B cell (primary cell): ENCODE data around the gene IL22RA1. TPM values are rescaled to one million over a fixed set of nuclear protein-coding genes. Genes with fewer than 3 reads are reported as not detected.

ENCODE experiments used
- ATAC-seq: fragments of 200-7000 bp; cut with Tn5 transposase; one replicate; pipeline ENCODE4 v1.10.0; 2021; ENCODE audit warnings: low read depth, mild to moderate bottlenecking, moderate number of reproducible peaks, moderate library complexity
- CTCF ChIA-PET: fragments of 350-600 bp; sonication (Branson Sonifier 250); formaldehyde crosslinking; loops from one replicate; lab custom pipeline; 2021; ENCODE audit warnings: antibody characterized with exemption, inconsistent platforms; lab: Charles Lee
- POLR2A ChIA-PET: fragments of 350-600 bp; sonication (Branson Sonifier 250); formaldehyde crosslinking; loops from one replicate; lab custom pipeline; 2021; ENCODE audit warnings: antibody characterized with exemption; lab: Charles Lee
- DNase-seq: peaks from one replicate; pipeline ENCODE4 v3.0.0; 2013
- H2AFZ ChIP-seq: 2 replicates; pipeline ENCODE4 v1.6.1; 2012; ENCODE audit warnings: mild to moderate bottlenecking, low read depth, low read length; ENCODE audit not compliant: insufficient read depth, poor library complexity, severe bottlenecking
- H3K27ac ChIP-seq, 2 donors: 1 replicate in 1 of 2; 2 replicates in 1 of 2; pipeline ENCODE4 v1.5.1; 2012 to 2013; ENCODE audit warnings: low read length in 2 of 2, mild to moderate bottlenecking in 2 of 2, moderate library complexity in 1 of 2
- H3K27me3 ChIP-seq, 4 experiments: fragments of 200-600 bp in 1 of 4; sonication (generic) in 1 of 4; replicated peaks in 1 of 4; 1 replicate in 2 of 4; 2 replicates in 2 of 4; pipeline versions ENCODE4 v1.6.1 to v1.7.0; 2013 to 2016; ENCODE audit warnings: low read length in 3 of 4, mild to moderate bottlenecking in 2 of 4, mixed read lengths in 1 of 4, moderate library complexity in 1 of 4; ENCODE audit not compliant: insufficient read depth in 4 of 4, control insufficient read depth in 3 of 4; ENCODE audit errors: control extremely low read depth in 1 of 4
- H3K36me3 ChIP-seq, 2 experiments: replicated peaks in 1 of 2; 1 replicate in 1 of 2; 2 replicates in 1 of 2; pipeline versions ENCODE4 v1.6.1 to v1.7.1; 2013; ENCODE audit warnings: low read length in 1 of 2; ENCODE audit not compliant: insufficient read depth in 2 of 2, control insufficient read depth in 1 of 2; ENCODE audit errors: control extremely low read depth in 1 of 2, extremely low read depth in 1 of 2
- H3K4me1 ChIP-seq, 2 donors: fragments of 200-600 bp in 1 of 2; sonication (generic) in 1 of 2; 1 replicate in 1 of 2; 2 replicates in 1 of 2; pipeline versions ENCODE4 v1.5.1 to v1.6.1; 2013 to 2017; ENCODE audit warnings: low read length in 2 of 2; ENCODE audit not compliant: control insufficient read depth in 2 of 2, insufficient read depth in 2 of 2
- H3K4me2 ChIP-seq: replicated peaks from 2 replicates; pipeline ENCODE3; 2012; ENCODE audit warnings: mild to moderate bottlenecking, low read depth, low read length; ENCODE audit not compliant: poor library complexity, severe bottlenecking
- H3K4me3 ChIP-seq, 5 experiments: fragments of 200-600 bp in 1 of 5; sonication (generic) in 1 of 5; 1 replicate in 3 of 5; 2 replicates in 2 of 5; pipeline versions ENCODE4 v1.5.1 to v1.7.0; 2011 to 2016; ENCODE audit warnings: low read length in 4 of 5, mild to moderate bottlenecking in 4 of 5, low read depth in 2 of 5, control low read depth in 1 of 5, moderate library complexity in 1 of 5; ENCODE audit not compliant: insufficient read depth in 1 of 5; ENCODE audit errors: control extremely low read depth in 1 of 5, extremely low read depth in 1 of 5
- H3K79me2 ChIP-seq: fragments of 200-600 bp; sonication (generic); one replicate; pipeline ENCODE4 v1.6.0; 2016; ENCODE audit warnings: low read length; ENCODE audit not compliant: control insufficient read depth, insufficient read depth
- H3K9ac ChIP-seq: fragments of 200-600 bp; sonication (generic); 2 replicates; pipeline ENCODE4 v1.6.1; 2017; ENCODE audit warnings: mild to moderate bottlenecking, low read length, moderate library complexity
- H3K9me3 ChIP-seq, 3 donors: one replicate each; pipeline versions ENCODE4 v1.6.1 to v1.7.1; 2013; ENCODE audit warnings: low read length in 2 of 3; ENCODE audit not compliant: control insufficient read depth in 2 of 3, insufficient read depth in 1 of 3; ENCODE audit errors: control extremely low read depth in 1 of 3
- H4K20me1 ChIP-seq: 2 replicates; pipeline ENCODE4 v1.6.0; 2012; ENCODE audit warnings: mild to moderate bottlenecking, low read length; ENCODE audit not compliant: insufficient read depth, control insufficient read depth, poor library complexity, severe bottlenecking
- H3K27ac Mint-ChIP-seq: one replicate; pipeline ENCODE4 v1.8.0; 2021; ENCODE audit warnings: mixed read lengths
- H3K27me3 Mint-ChIP-seq: one replicate; pipeline ENCODE4 v1.8.0; 2021; ENCODE audit warnings: mixed read lengths
- H3K4me1 Mint-ChIP-seq: one replicate; pipeline ENCODE4 v1.8.0; 2021; ENCODE audit warnings: mixed read lengths
- H3K4me3 Mint-ChIP-seq: one replicate; pipeline ENCODE4 v1.8.0; 2021; ENCODE audit warnings: mixed read lengths
- H3K9me3 Mint-ChIP-seq: one replicate; pipeline ENCODE4 v1.8.0; 2022; ENCODE audit warnings: mixed read lengths; ENCODE audit not compliant: insufficient read depth
- CTCF ChIP-seq: fragments of 200-600 bp; IDR thresholded peaks from one replicate; pipeline ENCODE4 v1.8.0; 2022; ENCODE audit warnings: antibody characterized with exemption, mild to moderate bottlenecking
- EZH2 ChIP-seq: IDR thresholded peaks from 2 replicates; pipeline ENCODE4 v1.6.1; 2012; ENCODE audit warnings: borderline replicate concordance, low read depth, mild to moderate bottlenecking, moderate library complexity, low read length; ENCODE audit not compliant: insufficient read depth, poor library complexity, severe bottlenecking
- WGBS: methylation state at CpG from one replicate; pipeline ENCODE4 v1.1.5; 2013; ENCODE audit warnings: missing lambda C conversion rate; ENCODE audit not compliant: insufficient coverage; 5-methylcytosine and 5-hydroxymethylcytosine counted together
- intact Hi-C: fragments of 100-400 bp; cut with micrococcal nuclease; formaldehyde crosslinking; loops from one replicate; pipeline ENCODE4 v1.10.0; 2022
- polyA plus RNA-seq: library from polyadenylated mRNA; depleted of rRNA; stranded (reverse); fragments of >200 nt; gene quantifications from 2 replicates; pipeline ENCODE4 v1.2.3, GENCODE V29; 2012
- total RNA-seq, 2 donors: library from RNA; stranded (reverse); fragments of 120-200 nt in 1 of 2; gene quantifications; 1 replicate in 1 of 2; 2 replicates in 1 of 2; pipeline versions ENCODE4 v1.2.3 to v1.2.4, GENCODE V29; 2013 to 2022

IL22RA1 gene
- total and polyA plus RNA-seq, 2 donors (not counting 1 experiment from before 2014, with no cell fraction given): 0.10 TPM

GRCh38 chr1:24150234-24151174 is 7.6 kb upstream of the IL22RA1 start:
- H3K27me3 Mint-ChIP-seq: peaks cover 3% of the 10 kb centered on the region
- H3K4me3 Mint-ChIP-seq: peak overlapping the region; percentile 82
- H3K4me1 Mint-ChIP-seq: peaks cover 27% of the 10 kb centered on the region
- no peaks in the 10 kb centered on the region for H3K9me3 Mint-ChIP-seq
- WGBS: 21% methylated on average over 27 of the region's 36 CpGs
- Histone ChIP-seq H3K9me3 (no peaks in the 10 kb centered on the region), H4K20me1 (no peaks in the 10 kb centered on the region), H3K36me3 (peaks cover 0 to under 1% of the 10 kb centered on the region in 2 experiments), H3K27ac (no peak overlapping the region), H3K4me3 (peak overlapping the region in 4 of 5 experiments; percentile 32 to 50 (median 48)), H2AFZ (peak overlapping the region; percentile 69), H3K9ac (peak overlapping the region; percentile 52), H3K4me2 (peak overlapping the region; percentile 80), H3K4me1 (peaks cover 13 to 19% of the 10 kb centered on the region in 2 donors), H3K27me3 (peaks cover 0 to 7% (median 2%) of the 10 kb centered on the region in 4 experiments), H3K79me2 (no peaks in the 10 kb centered on the region)
- TF ChIP-seq EZH2 (no peak), CTCF (peak; percentile 88)
- ChIA-PET CTCF (interaction anchor here (0.6 to 10.5 kb wide), 62 partner anchors 8 to 856 kb away, joined by 3 to 387 read pairs (median 4); partner anchors contain the start of genes IFNLR1, NIPAL3 and RCAN3), POLR2A (interaction anchor here (0.6 to 1.4 kb wide), 8 partner anchors 36 to 378 kb away, joined by 3 to 17 read pairs (median 6); partner anchors contain the start of gene IFNLR1)
- ATAC-seq (peak; percentile 98), DNase-seq (peak; percentile 90)
- H3K27ac Mint-ChIP-seq: peak overlapping the region; percentile 21
- intact Hi-C loops: loop anchor here (1.0 to 2.0 kb wide), 5 partner anchors 40 to 485 kb away; no protein-coding TSS in a partner anchor
